SK-N-MC (cell line): Measurements from ENCODE around the gene TMEM132D.

Source experiments
- EZH2 ChIP-seq: fragments of 200-600 bp; sonication (generic); IDR thresholded peaks from one replicate; pipeline ENCODE4 v1.6.1; 2017; ENCODE audit warnings: antibody characterized with exemption
- POLR2AphosphoS5 ChIP-seq: IDR thresholded peaks from 2 replicates; pipeline ENCODE4 v1.6.1; 2012; ENCODE audit warnings: mild to moderate bottlenecking, low read depth, low read length, borderline replicate concordance

- no peak for TF ChIP-seq EZH2
- TF ChIP-seq POLR2AphosphoS5, result no peak
These were observed 331.8 kb downstream of the TMEM132D start for GRCh38 chr12:129571901-129572494.
